HCT116 (cell line): ENCODE results near the gene OSER1.

ENCODE experiments used
- ATF3 ChIP-seq: IDR thresholded peaks from 2 replicates; pipeline ENCODE4 v1.6.1; 2012
- CTCF ChIP-seq, 3 experiments: fragments of 200-600 bp in 1 of 3; sonication (generic) in 1 of 3; IDR thresholded peaks in 2 of 3; conservative IDR thresholded peaks in 1 of 3; 2 replicates each; pipeline ENCODE4 v1.5.1; 2012 to 2017; ENCODE audit warnings: low read depth in 2 of 3, low read length in 2 of 3, antibody characterized with exemption in 1 of 3, borderline replicate concordance in 1 of 3, control low read depth in 1 of 3, mild to moderate bottlenecking in 1 of 3, mixed read lengths in 1 of 3, mixed run types in 1 of 3, moderate library complexity in 1 of 3; ENCODE audit not compliant: insufficient read depth in 1 of 3
- EZH2 ChIP-seq: fragments of 200-600 bp; sonication (generic); IDR thresholded peaks from 2 replicates; pipeline ENCODE4 v1.6.1; 2017; ENCODE audit warnings: antibody characterized with exemption, mixed run types
- MAX ChIP-seq: IDR thresholded peaks from 2 replicates; pipeline ENCODE4 v1.6.1; 2012
- POLR2A ChIP-seq: IDR thresholded peaks from 2 replicates; pipeline ENCODE4 v1.7.0; 2011; ENCODE audit warnings: borderline replicate concordance; ENCODE audit not compliant: insufficient read depth, insufficient read length; ENCODE audit errors: extremely low read depth
- POLR2AphosphoS5 ChIP-seq: IDR thresholded peaks from 2 replicates; pipeline ENCODE4 v1.6.1; 2011; ENCODE audit warnings: mild to moderate bottlenecking, low read depth, low read length, moderate library complexity
- RAD21 ChIP-seq: IDR thresholded peaks from 2 replicates; pipeline ENCODE4 v1.6.1; 2012; ENCODE audit warnings: low read depth, mild to moderate bottlenecking
- SIN3A ChIP-seq: IDR thresholded peaks from 2 replicates; pipeline ENCODE4 v1.6.1; 2012; ENCODE audit warnings: low read depth
- SRF ChIP-seq: IDR thresholded peaks from 2 replicates; pipeline ENCODE4 v1.6.1; 2012; ENCODE audit warnings: low read depth
- ZNF274 ChIP-seq: fragments of 200-500 bp; sonication (Bioruptor generic); IDR thresholded peaks from 2 replicates; pipeline ENCODE4 v1.6.1; 2014; ENCODE audit warnings: mild to moderate bottlenecking, low read depth, low read length, inconsistent platforms

GRCh38 chr20:44173846-44174245 lies 36.7 kb downstream of the OSER1 start:
- TF ChIP-seq EZH2, result no peak
- no peak for TF ChIP-seq POLR2AphosphoS5
- no peak for TF ChIP-seq RAD21
- no peak for TF ChIP-seq CTCF (IDR thresholded peaks at IDR 0.05 in 2 of 3, conservative IDR thresholded peaks at IDR 0.05 in 1 of 3; ENCODE audit: borderline replicate concordance in 1 of 3, insufficient read depth in 1 of 3, low read depth in 2 of 3, low read length in 2 of 3)
- no peak for TF ChIP-seq POLR2A
- no peak for TF ChIP-seq MAX
- TF ChIP-seq SRF, result no peak
- no peak for TF ChIP-seq ATF3
- TF ChIP-seq SIN3A, result no peak
- no peak for TF ChIP-seq ZNF274
